HG02642 (cell line): ENCODE measurements around the gene GGACT.

Source experiments
- ATAC-seq: cut with Tn5 transposase; IDR thresholded peaks from one replicate; pipeline ENCODE4 v1.9.1; 2021; ENCODE audit warnings: mild to moderate bottlenecking; ENCODE audit not compliant: unreplicated experiment, poor library complexity

The GGACT gene

GRCh38 chr13:100490692-100491091 is 97.9 kb downstream of the GGACT start:
- no peak for ATAC-seq

- no peak for ATAC-seq
Observed at GRCh38 chr13:100485265-100485664, 103.3 kb downstream of the GGACT start.

GRCh38 chr13:100484702-100485101 is 103.9 kb downstream of the GGACT start:
- no peak for ATAC-seq

GRCh38 chr13:100483841-100484381 is 104.7 kb downstream of the GGACT start:
- no peak for ATAC-seq

- no peak for ATAC-seq
Observed at GRCh38 chr13:100483139-100483538, 105.5 kb downstream of the GGACT start.

- no peak for ATAC-seq
Observed at GRCh38 chr13:100480676-100481075, 107.9 kb downstream of the GGACT start.
